B cell (primary cell): Measurements from ENCODE around the gene OR51D1.

Experiments
- EZH2 ChIP-seq: IDR thresholded peaks from 2 replicates; pipeline ENCODE4 v1.6.1; 2012; ENCODE audit warnings: borderline replicate concordance, low read depth, mild to moderate bottlenecking, moderate library complexity, low read length; ENCODE audit not compliant: insufficient read depth, poor library complexity, severe bottlenecking
- TF ChIP-seq, protein P1 (sequence below): fragments of 200-600 bp; IDR thresholded peaks from one replicate; pipeline ENCODE4 v1.8.0; 2022; ENCODE audit warnings: antibody characterized with exemption, mild to moderate bottlenecking

DNA sequence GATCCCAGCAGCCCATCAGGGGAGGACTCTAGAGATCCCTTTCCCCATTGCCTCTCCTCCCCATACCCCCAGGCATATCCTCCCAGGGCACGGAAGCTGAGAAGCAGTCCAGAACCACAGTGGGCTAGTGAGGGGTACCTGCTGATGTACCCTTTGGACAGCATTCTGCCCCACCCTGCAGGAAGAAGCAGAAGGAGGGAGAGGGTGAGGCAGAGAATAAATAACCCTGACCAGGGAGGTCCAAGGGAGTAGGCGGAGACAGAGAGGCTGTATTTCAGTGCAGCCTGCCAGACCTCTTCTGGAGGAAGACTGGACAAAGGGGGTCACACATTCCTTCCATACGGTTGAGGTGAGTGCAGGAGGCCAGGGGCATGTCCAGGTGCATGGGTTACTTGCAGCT, 6.4 kb downstream of the OR51D1 start, which contains the start of gene OR51E1:
- TF ChIP-seq, protein P1, sequence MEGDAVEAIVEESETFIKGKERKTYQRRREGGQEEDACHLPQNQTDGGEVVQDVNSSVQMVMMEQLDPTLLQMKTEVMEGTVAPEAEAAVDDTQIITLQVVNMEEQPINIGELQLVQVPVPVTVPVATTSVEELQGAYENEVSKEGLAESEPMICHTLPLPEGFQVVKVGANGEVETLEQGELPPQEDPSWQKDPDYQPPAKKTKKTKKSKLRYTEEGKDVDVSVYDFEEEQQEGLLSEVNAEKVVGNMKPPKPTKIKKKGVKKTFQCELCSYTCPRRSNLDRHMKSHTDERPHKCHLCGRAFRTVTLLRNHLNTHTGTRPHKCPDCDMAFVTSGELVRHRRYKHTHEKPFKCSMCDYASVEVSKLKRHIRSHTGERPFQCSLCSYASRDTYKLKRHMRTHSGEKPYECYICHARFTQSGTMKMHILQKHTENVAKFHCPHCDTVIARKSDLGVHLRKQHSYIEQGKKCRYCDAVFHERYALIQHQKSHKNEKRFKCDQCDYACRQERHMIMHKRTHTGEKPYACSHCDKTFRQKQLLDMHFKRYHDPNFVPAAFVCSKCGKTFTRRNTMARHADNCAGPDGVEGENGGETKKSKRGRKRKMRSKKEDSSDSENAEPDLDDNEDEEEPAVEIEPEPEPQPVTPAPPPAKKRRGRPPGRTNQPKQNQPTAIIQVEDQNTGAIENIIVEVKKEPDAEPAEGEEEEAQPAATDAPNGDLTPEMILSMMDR, result no peak
- TF ChIP-seq EZH2, result no peak
